GM12892 (cell line): ENCODE measurements around the gene SPATA2L.

Experiments
- POLR2A ChIP-seq: IDR thresholded peaks from 2 replicates; pipeline ENCODE4 v1.6.1; 2011; ENCODE audit warnings: low read depth, low read length, control low read depth
- POLR2AphosphoS5 ChIP-seq: IDR thresholded peaks from 2 replicates; pipeline ENCODE4 v1.6.1; 2011; ENCODE audit warnings: low read depth, low read length, control low read depth
- TAF1 ChIP-seq: IDR thresholded peaks from 2 replicates; pipeline ENCODE4 v1.6.1; 2011; ENCODE audit warnings: low read depth, mild to moderate bottlenecking, control low read depth, low read length, borderline replicate concordance

GRCh38 chr16:89737341-89738071 lies 36.0 kb upstream of the SPATA2L start:
- TF ChIP-seq POLR2A: no peak; the same call in 1 of the 2 replicates
- TF ChIP-seq TAF1: no peak
- TF ChIP-seq POLR2AphosphoS5: no peak; the same call in 1 of the 2 replicates
